Kidney (tissue), 14 donors: ENCODE measurements around the gene CACNG5. TPM values are rescaled to one million over a fixed set of nuclear protein-coding genes. Genes with fewer than 3 reads are reported as not detected.

Source experiments
- DNase-seq, 5 donors: peaks; one replicate each; pipeline ENCODE4 v3.0.0-alpha.2; 2013 to 2020
- FAIRE-seq: peaks from 2 replicates; lab custom pipeline; 2012; peaks lifted over from hg19 to GRCh38; lab: Jason Lieb, UNC
- H3K27ac ChIP-seq, 2 donors: one replicate each; pipeline ENCODE4 v1.7.0; 2013; ENCODE audit warnings: low read depth in 2 of 2, low read length in 2 of 2, inconsistent platforms in 1 of 2
- H3K27me3 ChIP-seq: one replicate; pipeline ENCODE4 v1.7.1; 2013; ENCODE audit warnings: low read length, inconsistent platforms; ENCODE audit not compliant: control insufficient read depth, insufficient read depth
- H3K36me3 ChIP-seq, 3 donors: one replicate each; pipeline versions ENCODE4 v1.7.0 to v1.7.1; 2013; ENCODE audit warnings: low read length in 3 of 3, control low read depth in 1 of 3, inconsistent platforms in 1 of 3; ENCODE audit not compliant: insufficient read depth in 3 of 3, control insufficient read depth in 2 of 3
- H3K4me1 ChIP-seq, 3 donors: one replicate each; pipeline versions ENCODE4 v1.7.0 to v1.7.1; 2013; ENCODE audit warnings: low read length in 3 of 3, inconsistent platforms in 1 of 3, low read depth in 1 of 3; ENCODE audit not compliant: control insufficient read depth in 2 of 3, insufficient read depth in 2 of 3
- H3K4me3 ChIP-seq, 3 donors: one replicate each; pipeline versions ENCODE4 v1.7.0 to v1.8.1; 2013; ENCODE audit warnings: low read length in 3 of 3, control low read depth in 1 of 3, inconsistent platforms in 1 of 3
- H3K9ac ChIP-seq, 3 donors: one replicate each; pipeline versions ENCODE4 v1.7.0 to v1.7.1; 2013; ENCODE audit warnings: low read length in 3 of 3, control low read depth in 1 of 3, inconsistent platforms in 1 of 3
- H3K9me3 ChIP-seq, 3 donors: one replicate each; pipeline versions ENCODE4 v1.7.0 to v1.7.1; 2013; ENCODE audit warnings: low read length in 3 of 3, control low read depth in 1 of 3, inconsistent platforms in 1 of 3; ENCODE audit not compliant: control insufficient read depth in 2 of 3, insufficient read depth in 1 of 3
- intact Hi-C: fragments of 100-400 bp; cut with DNase I; formaldehyde crosslinking; loops from one replicate; pipeline ENCODE4 v1.11.1; 2022
- polyA plus RNA-seq: library from polyadenylated mRNA; stranded (reverse); fragments of 350-450 nt; fragmentation: Illumina TruSeq; extraction: RNeasy Lipid Tissue Mini Kit (QIAGEN cat#74804); gene quantifications from one replicate; pipeline ENCODE4 v1.2.3, GENCODE V29; 2014; ENCODE audit warnings: low read depth, low replicate concordance; ENCODE audit not compliant: insufficient read depth
- total RNA-seq: library from RNA; stranded (reverse); fragmentation: NEBNext Ultra II Directional; extraction: Animal tissue kit (Norgen Biotek cat#: 25700); gene quantifications from one replicate; pipeline ENCODE4 v1.2.1, GENCODE V29; 2021
- TF ChIP-seq, protein P1 (sequence below): IDR thresholded peaks from 3 replicates; pipeline ENCODE4 v1.5.1; 2012; ENCODE audit warnings: mild to moderate bottlenecking, moderate library complexity, borderline replicate concordance; ENCODE audit not compliant: insufficient read depth; ENCODE audit errors: extremely low read depth
- donor health status: control.
- donor health status: control.
- donor health status: control.
- donor health status: control.
- donor health status: control.
- donor health status: DM: yes; HTN: yes; CAD: no.
- donor health status: Normal renal cell carcinoma (clear cell type).

CACNG5 gene
- total and polyA plus RNA-seq, 2 donors from 2014 or later, result not detected

DNA sequence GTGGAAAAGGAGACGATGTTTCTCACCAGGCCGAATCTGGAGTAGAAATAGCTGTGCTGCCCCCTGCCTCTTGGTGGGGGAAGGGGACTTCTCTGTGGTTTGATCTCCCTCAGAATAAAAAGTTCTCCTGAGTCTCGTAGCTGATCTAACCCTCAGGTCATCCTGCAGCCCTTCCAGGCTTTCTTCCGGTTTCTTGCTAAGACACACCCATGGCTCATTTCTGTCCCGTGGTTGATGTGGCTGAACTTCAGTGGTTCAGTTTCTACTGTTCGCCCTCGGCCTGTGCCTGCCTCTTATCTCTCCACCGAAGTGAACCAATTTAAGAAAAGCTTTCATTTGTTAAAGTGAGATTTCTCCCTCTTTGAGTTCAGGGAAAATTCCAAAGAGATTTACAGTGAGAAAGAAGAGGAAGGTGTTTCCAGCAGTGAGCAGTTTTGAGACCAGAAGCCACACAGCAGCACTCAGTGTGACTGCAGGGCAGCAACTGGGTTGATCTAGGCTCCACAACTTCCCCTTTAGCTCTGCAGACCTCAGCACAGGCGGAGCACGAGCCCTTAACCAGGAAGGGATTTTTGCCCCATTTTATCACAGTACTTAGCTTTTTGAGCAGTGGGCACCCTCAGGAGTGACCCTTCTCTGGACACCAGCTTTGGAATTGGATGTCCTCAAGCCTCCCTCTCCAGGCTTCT is 34.9 kb upstream of the CACNG5 start:
- Histone ChIP-seq H3K27ac (no peak overlapping the region), H3K9ac (no peak overlapping the region), H3K27me3 (no peaks in the 10 kb centered on the region), H3K36me3 (peaks cover 0 to 11% (median 11%) of the 10 kb centered on the region in 3 donors), H3K4me3 (no peak overlapping the region), H3K9me3 (no peaks in the 10 kb centered on the region), H3K4me1 (no peaks in the 10 kb centered on the region)
- DNase-seq (peak in 1 of 5 donors; percentile 25), FAIRE-seq (no peak)
- TF ChIP-seq, protein P1, sequence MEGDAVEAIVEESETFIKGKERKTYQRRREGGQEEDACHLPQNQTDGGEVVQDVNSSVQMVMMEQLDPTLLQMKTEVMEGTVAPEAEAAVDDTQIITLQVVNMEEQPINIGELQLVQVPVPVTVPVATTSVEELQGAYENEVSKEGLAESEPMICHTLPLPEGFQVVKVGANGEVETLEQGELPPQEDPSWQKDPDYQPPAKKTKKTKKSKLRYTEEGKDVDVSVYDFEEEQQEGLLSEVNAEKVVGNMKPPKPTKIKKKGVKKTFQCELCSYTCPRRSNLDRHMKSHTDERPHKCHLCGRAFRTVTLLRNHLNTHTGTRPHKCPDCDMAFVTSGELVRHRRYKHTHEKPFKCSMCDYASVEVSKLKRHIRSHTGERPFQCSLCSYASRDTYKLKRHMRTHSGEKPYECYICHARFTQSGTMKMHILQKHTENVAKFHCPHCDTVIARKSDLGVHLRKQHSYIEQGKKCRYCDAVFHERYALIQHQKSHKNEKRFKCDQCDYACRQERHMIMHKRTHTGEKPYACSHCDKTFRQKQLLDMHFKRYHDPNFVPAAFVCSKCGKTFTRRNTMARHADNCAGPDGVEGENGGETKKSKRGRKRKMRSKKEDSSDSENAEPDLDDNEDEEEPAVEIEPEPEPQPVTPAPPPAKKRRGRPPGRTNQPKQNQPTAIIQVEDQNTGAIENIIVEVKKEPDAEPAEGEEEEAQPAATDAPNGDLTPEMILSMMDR, result no peak
- intact Hi-C loops, result no loop called here

DNA sequence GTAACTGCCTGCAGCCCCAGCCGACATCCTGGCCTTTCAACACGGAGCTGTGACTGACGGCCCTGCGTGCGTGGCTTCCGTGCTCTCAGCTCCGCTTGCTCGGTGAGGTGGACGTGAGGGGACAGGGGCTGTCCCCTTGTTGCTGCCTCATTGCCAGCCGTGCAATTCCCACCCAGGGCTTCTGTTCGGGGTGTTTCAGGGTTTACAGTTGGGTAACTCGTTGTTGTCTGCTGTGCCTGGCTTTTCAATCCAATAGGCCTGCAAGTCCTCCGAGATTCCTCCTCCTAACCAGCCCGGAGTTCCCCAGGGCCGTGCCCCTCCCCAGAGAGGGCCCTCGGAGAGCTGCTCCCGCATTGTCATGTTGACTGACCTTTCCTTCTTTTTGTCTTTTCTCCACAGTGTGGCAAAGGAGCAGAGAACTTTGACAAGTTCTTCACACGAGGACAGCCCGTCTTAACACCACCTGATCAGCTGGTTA is 31.4 kb upstream of the CACNG5 start:
- H3K4me1 ChIP-seq, result peaks cover 0 to 7% (median 0%) of the 10 kb centered on the region in 3 donors
- H3K9me3 ChIP-seq, result no peaks in the 10 kb centered on the region
- DNase-seq (no peak), FAIRE-seq (no peak)
- H3K27me3 ChIP-seq, result no peaks in the 10 kb centered on the region
- H3K9ac ChIP-seq, result no peak overlapping the region
- intact Hi-C loops, result no loop called here
- no peak overlapping the region for H3K27ac ChIP-seq
- H3K36me3 ChIP-seq, result peaks cover 0 to 2% (median 0%) of the 10 kb centered on the region in 3 donors
- TF ChIP-seq, protein P1, result no peak
- no peak overlapping the region for H3K4me3 ChIP-seq

GRCh38 chr17:66805567-66805966 is 29.4 kb upstream of the CACNG5 start:
- peaks cover 0 to 7% (median 0%) of the 10 kb centered on the region in 3 donors for H3K4me1 ChIP-seq
- H3K4me3 ChIP-seq, result no peak overlapping the region
- TF ChIP-seq, protein P1, result no peak
- peaks cover 0 to 2% (median 0%) of the 10 kb centered on the region in 3 donors for H3K36me3 ChIP-seq
- no peaks in the 10 kb centered on the region for H3K9me3 ChIP-seq
- FAIRE-seq (no peak), DNase-seq (peak in 1 of 5 donors; percentile 29)
- intact Hi-C loops, result no loop called here
- H3K27me3 ChIP-seq, result no peaks in the 10 kb centered on the region
- H3K27ac ChIP-seq, result no peak overlapping the region
- H3K9ac ChIP-seq, result no peak overlapping the region
